ENCODE results near the gene HMGCS1.

GRCh38 chr5:43256261-43256966, 56.8 kb downstream of the HMGCS1 start:
- no peak for TF ChIP-seq CTCF (IDR thresholded peaks at IDR 0.05)
- TF ChIP-seq POLR2A (IDR thresholded peaks at IDR 0.05) = no peak
- no peak for TF ChIP-seq EP300 (IDR thresholded peaks at IDR 0.05)

Measured in tibial nerve (tissue), 4 donors.